ENCODE measurements around the gene RAB11FIP4. TPM values are rescaled to one million over a fixed set of nuclear protein-coding genes. Genes with fewer than 3 reads are reported as not detected.

The RAB11FIP4 gene
- total and polyA plus RNA-seq, 4 experiments from 2014 or later, result 8.3 to 47.4 (median 30.0) TPM

GRCh38 chr17:31475378-31476162, 84.1 kb downstream of the RAB11FIP4 start:
- Histone ChIP-seq H3K4me3 (ENCODE audit: low read length in 2 of 2) (no peak overlapping the region), H3K27ac (ENCODE audit: low read depth, low read length) (no peak overlapping the region), H3K9me3 (ENCODE audit: control insufficient read depth in 1 of 2, low read length in 2 of 2) (no peaks in the 10 kb centered on the region), H3K36me3 (ENCODE audit: insufficient read depth, low read length) (no peaks in the 10 kb centered on the region), H3K4me1 (ENCODE audit: insufficient read depth, low read length) (peaks cover 2% of the 10 kb centered on the region), H3K27me3 (ENCODE audit: insufficient read depth, low read length) (no peaks in the 10 kb centered on the region)
- intact Hi-C loops (cut with micrococcal nuclease), result no loop called here
- no peaks in the 10 kb centered on the region for H3K4me1 Mint-ChIP-seq
- H3K36me3 Mint-ChIP-seq, result no peaks in the 10 kb centered on the region
- DNase-seq, result no peak
- H3K27me3 Mint-ChIP-seq, result peaks cover 0 to 1% of the 10 kb centered on the region in 2 donors
- no peaks in the 10 kb centered on the region for H3K9me3 Mint-ChIP-seq
- H3K4me3 Mint-ChIP-seq, result no peak overlapping the region
- peak overlapping the region in 1 of 7 donors; percentile 60 for H3K27ac Mint-ChIP-seq
- ChIA-PET CTCF (ENCODE audit: partially characterized antibody) (interaction anchor here (1.4 kb wide), 1 partner anchor 33 kb away, joined by 5 read pairs; no protein-coding TSS in a partner anchor), POLR2A (ENCODE audit: partially characterized antibody) (interaction anchor here (1.3 kb wide), 1 partner anchor 12 kb away, joined by 4 read pairs; no protein-coding TSS in a partner anchor)

GRCh38 chr17:31476525-31477416, 85.3 kb downstream of the RAB11FIP4 start:
- DNase-seq, result no peak
- no peak overlapping the region for H3K27ac ChIP-seq (ENCODE audit: low read depth, low read length)
- H3K4me1 ChIP-seq (ENCODE audit: insufficient read depth, low read length), result no peaks in the 10 kb centered on the region
- ChIA-PET CTCF (ENCODE audit: partially characterized antibody) (interaction anchor here (1.1 to 1.4 kb wide), 2 partner anchors 32 to 37 kb away, joined by 5 read pairs; no protein-coding TSS in a partner anchor), POLR2A (ENCODE audit: partially characterized antibody) (no interaction called here)
- Mint-ChIP-seq H3K4me3 (no peak overlapping the region), H3K27ac (no peak overlapping the region), H3K9me3 (no peaks in the 10 kb centered on the region), H3K36me3 (no peaks in the 10 kb centered on the region), H3K4me1 (no peaks in the 10 kb centered on the region), H3K27me3 (peaks cover 0 to 1% of the 10 kb centered on the region in 2 donors)
- H3K4me3 ChIP-seq (ENCODE audit: low read length in 2 of 2), result no peak overlapping the region
- H3K36me3 ChIP-seq (ENCODE audit: insufficient read depth, low read length), result no peaks in the 10 kb centered on the region
- intact Hi-C loops (cut with micrococcal nuclease), result no loop called here
- H3K9me3 ChIP-seq (ENCODE audit: control insufficient read depth in 1 of 2, low read length in 2 of 2), result no peaks in the 10 kb centered on the region
- H3K27me3 ChIP-seq (ENCODE audit: insufficient read depth, low read length), result no peaks in the 10 kb centered on the region

- intact Hi-C loops (cut with micrococcal nuclease), result no loop called here
- Mint-ChIP-seq H3K27ac (no peak overlapping the region), H3K4me3 (no peak overlapping the region), H3K9me3 (no peaks in the 10 kb centered on the region), H3K4me1 (no peaks in the 10 kb centered on the region), H3K27me3 (peaks cover 0 to 1% of the 10 kb centered on the region in 2 donors), H3K36me3 (no peaks in the 10 kb centered on the region)
- no peak overlapping the region for H3K4me3 ChIP-seq (ENCODE audit: low read length in 2 of 2)
- no peak overlapping the region for H3K27ac ChIP-seq (ENCODE audit: low read depth, low read length)
- POLR2A ChIA-PET (ENCODE audit: partially characterized antibody), result no interaction called here
- no peaks in the 10 kb centered on the region for H3K36me3 ChIP-seq (ENCODE audit: insufficient read depth, low read length)
- H3K9me3 ChIP-seq (ENCODE audit: control insufficient read depth in 1 of 2, low read length in 2 of 2), result no peaks in the 10 kb centered on the region
- no peaks in the 10 kb centered on the region for H3K4me1 ChIP-seq (ENCODE audit: insufficient read depth, low read length)
- H3K27me3 ChIP-seq (ENCODE audit: insufficient read depth, low read length), result no peaks in the 10 kb centered on the region
- no peak for DNase-seq
- CTCF ChIA-PET (ENCODE audit: partially characterized antibody), result interaction anchor here (1.0 to 1.8 kb wide), 3 partner anchors 10 to 48 kb away, joined by 3 to 5 read pairs (median 5); no protein-coding TSS in a partner anchor
Observed at GRCh38 chr17:31477417-31478055, 86.1 kb downstream of the RAB11FIP4 start.

- ChIA-PET POLR2A (ENCODE audit: partially characterized antibody) (interaction anchor here (0.7 to 1.2 kb wide), 2 partner anchors 9 to 15 kb away, joined by 3 read pairs; no protein-coding TSS in a partner anchor), CTCF (ENCODE audit: partially characterized antibody) (interaction anchor here (1.8 kb wide), 1 partner anchor 47 kb away, joined by 5 read pairs; no protein-coding TSS in a partner anchor)
- no peaks in the 10 kb centered on the region for H3K36me3 Mint-ChIP-seq
- peak overlapping the region in 1 of 7 donors; percentile 63 for H3K27ac Mint-ChIP-seq
- no peaks in the 10 kb centered on the region for H3K4me1 Mint-ChIP-seq
- H3K27me3 ChIP-seq (ENCODE audit: insufficient read depth, low read length), result no peaks in the 10 kb centered on the region
- H3K27ac ChIP-seq (ENCODE audit: low read depth, low read length), result no peak overlapping the region
- intact Hi-C loops (cut with micrococcal nuclease), result no loop called here
- H3K9me3 ChIP-seq (ENCODE audit: control insufficient read depth in 1 of 2, low read length in 2 of 2), result no peaks in the 10 kb centered on the region
- H3K9me3 Mint-ChIP-seq, result no peaks in the 10 kb centered on the region
- no peak overlapping the region for H3K4me3 ChIP-seq (ENCODE audit: low read length in 2 of 2)
- no peaks in the 10 kb centered on the region for H3K4me1 ChIP-seq (ENCODE audit: insufficient read depth, low read length)
- DNase-seq, result no peak
- H3K36me3 ChIP-seq (ENCODE audit: insufficient read depth, low read length), result no peaks in the 10 kb centered on the region
- H3K4me3 Mint-ChIP-seq, result no peak overlapping the region
- H3K27me3 Mint-ChIP-seq, result peaks cover 0 to 1% of the 10 kb centered on the region in 2 donors
Observed at GRCh38 chr17:31479062-31479408, 87.6 kb downstream of the RAB11FIP4 start.

- no peaks in the 10 kb centered on the region for H3K27me3 ChIP-seq (ENCODE audit: insufficient read depth, low read length)
- H3K9me3 ChIP-seq (ENCODE audit: control insufficient read depth in 1 of 2, low read length in 2 of 2), result no peaks in the 10 kb centered on the region
- H3K27ac ChIP-seq (ENCODE audit: low read depth, low read length), result no peak overlapping the region
- Mint-ChIP-seq H3K4me1 (no peaks in the 10 kb centered on the region), H3K27me3 (peaks cover 0 to 1% of the 10 kb centered on the region in 2 donors), H3K9me3 (no peaks in the 10 kb centered on the region), H3K27ac (no peak overlapping the region), H3K36me3 (no peaks in the 10 kb centered on the region), H3K4me3 (no peak overlapping the region)
- no peaks in the 10 kb centered on the region for H3K4me1 ChIP-seq (ENCODE audit: insufficient read depth, low read length)
- no peaks in the 10 kb centered on the region for H3K36me3 ChIP-seq (ENCODE audit: insufficient read depth, low read length)
- intact Hi-C loops (cut with micrococcal nuclease), result no loop called here
- no peak overlapping the region for H3K4me3 ChIP-seq (ENCODE audit: low read length in 2 of 2)
- POLR2A ChIA-PET (ENCODE audit: partially characterized antibody), result interaction anchor here (0.7 to 1.2 kb wide), 2 partner anchors 8 to 15 kb away, joined by 3 read pairs; no protein-coding TSS in a partner anchor
- DNase-seq, result no peak
- CTCF ChIA-PET (ENCODE audit: partially characterized antibody), result no interaction called here
Observed at GRCh38 chr17:31479524-31479923, 88.0 kb downstream of the RAB11FIP4 start.

GRCh38 chr17:31480067-31480466, 88.6 kb downstream of the RAB11FIP4 start:
- Histone ChIP-seq H3K4me3 (ENCODE audit: low read length in 2 of 2) (no peak overlapping the region), H3K36me3 (ENCODE audit: insufficient read depth, low read length) (no peaks in the 10 kb centered on the region), H3K27ac (ENCODE audit: low read depth, low read length) (no peak overlapping the region), H3K9me3 (ENCODE audit: control insufficient read depth in 1 of 2, low read length in 2 of 2) (no peaks in the 10 kb centered on the region), H3K4me1 (ENCODE audit: insufficient read depth, low read length) (no peaks in the 10 kb centered on the region), H3K27me3 (ENCODE audit: insufficient read depth, low read length) (no peaks in the 10 kb centered on the region)
- Mint-ChIP-seq H3K36me3 (no peaks in the 10 kb centered on the region), H3K4me3 (no peak overlapping the region), H3K9me3 (no peaks in the 10 kb centered on the region), H3K27me3 (peaks cover 0 to 1% of the 10 kb centered on the region in 2 donors), H3K4me1 (no peaks in the 10 kb centered on the region), H3K27ac (no peak overlapping the region)
- CTCF ChIA-PET (ENCODE audit: partially characterized antibody), result no interaction called here
- DNase-seq, result no peak
- intact Hi-C loops (cut with micrococcal nuclease), result no loop called here
- POLR2A ChIA-PET (ENCODE audit: partially characterized antibody), result interaction anchor here (1.2 kb wide), 1 partner anchor 8 kb away, joined by 3 read pairs; no protein-coding TSS in a partner anchor
